HEK293 (cell line): ENCODE data around the gene ZDHHC17.
A peak's percentile ranks its signal among the peaks of the same experiment; 100 is the strongest.

Experiments used
- BCL11B ChIP-seq: fragments of 450-650 bp; formaldehyde crosslinking; IDR thresholded peaks from 2 replicates; pipeline ENCODE4 v1.5.1; 2016; ENCODE audit warnings: low read depth, missing biosample characterization, missing genetic modification characterization
- ELK4 ChIP-seq: IDR thresholded peaks from 2 replicates; pipeline ENCODE4 v1.6.1; 2011; ENCODE audit warnings: mild to moderate bottlenecking, low read depth, low read length, borderline replicate concordance
- FEZF1 ChIP-seq: fragments of 450-650 bp; formaldehyde crosslinking; IDR thresholded peaks from 2 replicates; pipeline ENCODE4 v1.5.1; 2016; ENCODE audit warnings: missing biosample characterization, missing genetic modification characterization
- GLI2 ChIP-seq: fragments of 450-650 bp; formaldehyde crosslinking; IDR thresholded peaks from 2 replicates; pipeline ENCODE4; 2017; ENCODE audit warnings: missing biosample characterization, missing genetic modification characterization, low read depth, borderline replicate concordance
- IKZF3 ChIP-seq: fragments of 450-650 bp; IDR thresholded peaks from 2 replicates; pipeline ENCODE4 v1.5.0; 2018; ENCODE audit warnings: missing biosample characterization, mild to moderate bottlenecking, missing genetic modification characterization, moderate library complexity
- KLF10 ChIP-seq: fragments of 450-650 bp; IDR thresholded peaks from 2 replicates; pipeline ENCODE4 v1.5.1; 2018; ENCODE audit warnings: missing biosample characterization, mild to moderate bottlenecking, missing genetic modification characterization
- MZF1 ChIP-seq: fragments of 450-650 bp; formaldehyde crosslinking; IDR thresholded peaks from 2 replicates; pipeline ENCODE4 v1.5.1; 2017; ENCODE audit warnings: missing biosample characterization, missing genetic modification characterization, borderline replicate concordance
- PRDM1 ChIP-seq: fragments of 450-650 bp; formaldehyde crosslinking; IDR thresholded peaks from 2 replicates; pipeline ENCODE4; 2016; ENCODE audit warnings: missing biosample characterization, missing genetic modification characterization
- ZBTB44 ChIP-seq: fragments of 450-650 bp; IDR thresholded peaks from 2 replicates; pipeline ENCODE4 v1.5.1; 2018; ENCODE audit warnings: missing biosample characterization, mild to moderate bottlenecking, missing genetic modification characterization
- ZEB2 ChIP-seq: fragments of 450-650 bp; formaldehyde crosslinking; IDR thresholded peaks from 2 replicates; pipeline ENCODE4 v1.5.1; 2016; ENCODE audit warnings: missing biosample characterization, missing genetic modification characterization
- ZFHX2 ChIP-seq: fragments of 450-650 bp; formaldehyde crosslinking; conservative IDR thresholded peaks from 2 replicates; pipeline ENCODE4 v1.5.1; 2016; ENCODE audit warnings: missing biosample characterization, missing genetic modification characterization
- ZNF121 ChIP-seq: fragments of 450-650 bp; formaldehyde crosslinking; IDR thresholded peaks from 2 replicates; pipeline ENCODE4 v1.5.1; 2016; ENCODE audit warnings: missing biosample characterization, missing genetic modification characterization
- ZNF133 ChIP-seq: fragments of 450-650 bp; formaldehyde crosslinking; IDR thresholded peaks from 2 replicates; pipeline ENCODE4 v1.5.1; 2016; ENCODE audit warnings: missing biosample characterization, missing genetic modification characterization
- ZNF184 ChIP-seq: fragments of 450-650 bp; IDR thresholded peaks from 2 replicates; pipeline ENCODE4 v1.5.1; 2018; ENCODE audit warnings: missing biosample characterization, mild to moderate bottlenecking, missing genetic modification characterization
- ZNF302 ChIP-seq: fragments of 450-650 bp; formaldehyde crosslinking; IDR thresholded peaks from 2 replicates; pipeline ENCODE4 v1.5.1; 2016; ENCODE audit warnings: missing biosample characterization, missing genetic modification characterization, low read depth
- ZNF335 ChIP-seq: fragments of 450-650 bp; formaldehyde crosslinking; conservative IDR thresholded peaks from 2 replicates; pipeline ENCODE4 v1.5.1; 2016; ENCODE audit warnings: missing biosample characterization, missing genetic modification characterization
- ZNF37A ChIP-seq: fragments of 450-650 bp; IDR thresholded peaks from 2 replicates; pipeline ENCODE4 v1.5.1; 2018; ENCODE audit warnings: missing biosample characterization, missing genetic modification characterization
- ZNF629 ChIP-seq: fragments of 450-650 bp; formaldehyde crosslinking; IDR thresholded peaks from 2 replicates; pipeline ENCODE4 v1.5.1; 2017; ENCODE audit warnings: missing biosample characterization, missing genetic modification characterization
- ZNF639 ChIP-seq: fragments of 450-650 bp; formaldehyde crosslinking; IDR thresholded peaks from 2 replicates; pipeline ENCODE4 v1.5.1; 2016; ENCODE audit warnings: missing biosample characterization, missing genetic modification characterization
- ZNF701 ChIP-seq: fragments of 450-650 bp; formaldehyde crosslinking; IDR thresholded peaks from 2 replicates; pipeline ENCODE4 v1.5.1; 2016; ENCODE audit warnings: missing biosample characterization, missing genetic modification characterization
- ZNF792 ChIP-seq: fragments of 450-650 bp; formaldehyde crosslinking; IDR thresholded peaks from 2 replicates; pipeline ENCODE4 v1.5.1; 2016; ENCODE audit warnings: missing biosample characterization, missing genetic modification characterization
- ZXDB ChIP-seq: fragments of 450-650 bp; formaldehyde crosslinking; IDR thresholded peaks from 2 replicates; pipeline ENCODE4 v1.5.1; 2016; ENCODE audit warnings: missing biosample characterization, missing genetic modification characterization
- TF ChIP-seq, protein P1 (sequence below): fragments of 450-650 bp; formaldehyde crosslinking; optimal IDR thresholded peaks from 2 replicates; pipeline ENCODE3; 2016; ENCODE audit warnings: missing biosample characterization, mild to moderate bottlenecking, missing genetic modification characterization
- TF ChIP-seq, protein P2 (sequence below): fragments of 450-650 bp; formaldehyde crosslinking; IDR thresholded peaks from 2 replicates; pipeline ENCODE4 v1.5.1; 2017; ENCODE audit warnings: missing biosample characterization, missing genetic modification characterization
- TF ChIP-seq, protein P3 (sequence below): fragments of 450-650 bp; formaldehyde crosslinking; IDR thresholded peaks from 2 replicates; pipeline ENCODE4 v1.5.1; 2016; ENCODE audit warnings: missing biosample characterization, missing genetic modification characterization
- TF ChIP-seq, protein P4 (sequence below): fragments of 450-650 bp; formaldehyde crosslinking; IDR thresholded peaks from 2 replicates; pipeline ENCODE4 v1.5.1; 2016; ENCODE audit warnings: missing biosample characterization, missing genetic modification characterization

Gene ZDHHC17

DNA sequence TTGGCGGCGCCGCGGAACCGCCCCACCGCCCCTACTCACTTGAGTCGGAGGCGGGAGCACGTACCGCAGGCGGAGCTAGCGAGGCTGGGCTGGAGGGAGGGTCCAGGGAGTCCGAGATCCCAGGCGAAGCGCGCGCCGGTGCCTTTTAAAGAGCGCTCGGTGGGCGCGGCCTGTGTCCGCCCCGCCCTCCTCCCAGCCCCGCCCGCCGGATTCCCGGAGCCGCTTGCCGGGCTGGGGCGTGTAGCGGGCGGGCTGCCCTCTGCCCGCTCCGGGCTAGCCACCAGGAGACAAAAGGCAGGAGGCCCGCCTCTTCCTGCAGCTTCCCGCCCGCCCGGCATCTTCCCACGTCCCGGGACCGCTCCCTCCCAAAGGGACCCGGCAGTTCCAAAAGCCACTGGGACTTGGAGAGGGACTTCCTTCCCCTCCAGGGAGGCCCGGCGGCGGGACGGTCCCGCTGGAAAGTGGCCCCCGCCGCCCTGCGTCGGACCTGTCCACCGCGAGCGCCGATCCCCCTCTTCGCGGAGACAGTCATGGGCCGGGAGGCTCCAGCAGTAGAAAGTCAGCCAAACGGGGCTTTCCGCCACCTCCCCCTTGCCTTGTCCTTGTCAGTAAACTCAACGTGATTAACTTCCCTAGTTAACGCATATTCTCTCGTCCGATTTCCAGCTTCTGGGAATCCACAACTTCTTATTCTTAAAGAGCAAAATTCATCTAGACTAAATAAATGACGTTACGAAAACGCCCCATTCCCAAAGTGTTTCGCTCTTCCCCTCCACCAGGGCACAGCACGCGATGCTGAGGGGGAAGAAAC, 115.2 kb downstream of the ZDHHC17 start, which contains the start of gene CSRP2 (continued):
- TF ChIP-seq ELK4 (no peak), KLF10 (peak; percentile 56; the same call in 1 of the 2 replicates), ZNF335 (tag by site-specific recombination) (peak; percentile 94), PRDM1 (tag by site-specific recombination) (peak; percentile 48), BCL11B (tag by site-specific recombination) (no peak), IKZF3 (tag by site-specific recombination) (peak; percentile 97), ZNF792 (tag by site-specific recombination) (no peak), MZF1 (tag by site-specific recombination) (peak; percentile 89; the same call in 1 of the 2 replicates), ZNF121 (tag by site-specific recombination) (0 out of 2 replicates have a peak, but pooled peaks have one; percentile 10), ZNF184 (no peak), ZFHX2 (tag by site-specific recombination) (peak; percentile 65), ZEB2 (tag by site-specific recombination) (0 out of 2 replicates have a peak, but pooled peaks have one; percentile 11), ZXDB (tag by site-specific recombination) (no peak; the same call in 1 of the 2 replicates), ZNF629 (tag by site-specific recombination) (peak; percentile 90), GLI2 (tag by site-specific recombination) (no peak), ZNF133 (no peak), ZNF37A (tag by site-specific recombination) (no peak), ZBTB44 (0 out of 2 replicates have a peak, but pooled peaks have one; percentile 5), ZNF302 (no peak), FEZF1 (tag by site-specific recombination) (0 out of 2 replicates have a peak, but pooled peaks have one; percentile 14), ZNF701 (tag by site-specific recombination) (no peak), ZNF639 (tag by site-specific recombination) (0 out of 2 replicates have a peak, but pooled peaks have one; percentile 30)
- TF ChIP-seq, protein P1, sequence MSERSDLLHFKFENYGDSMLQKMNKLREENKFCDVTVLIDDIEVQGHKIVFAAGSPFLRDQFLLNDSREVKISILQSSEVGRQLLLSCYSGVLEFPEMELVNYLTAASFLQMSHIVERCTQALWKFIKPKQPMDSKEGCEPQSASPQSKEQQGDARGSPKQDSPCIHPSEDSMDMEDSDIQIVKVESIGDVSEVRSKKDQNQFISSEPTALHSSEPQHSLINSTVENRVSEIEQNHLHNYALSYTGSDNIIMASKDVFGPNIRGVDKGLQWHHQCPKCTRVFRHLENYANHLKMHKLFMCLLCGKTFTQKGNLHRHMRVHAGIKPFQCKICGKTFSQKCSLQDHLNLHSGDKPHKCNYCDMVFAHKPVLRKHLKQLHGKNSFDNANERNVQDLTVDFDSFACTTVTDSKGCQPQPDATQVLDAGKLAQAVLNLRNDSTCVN: peak; percentile 89
- TF ChIP-seq, protein P2, sequence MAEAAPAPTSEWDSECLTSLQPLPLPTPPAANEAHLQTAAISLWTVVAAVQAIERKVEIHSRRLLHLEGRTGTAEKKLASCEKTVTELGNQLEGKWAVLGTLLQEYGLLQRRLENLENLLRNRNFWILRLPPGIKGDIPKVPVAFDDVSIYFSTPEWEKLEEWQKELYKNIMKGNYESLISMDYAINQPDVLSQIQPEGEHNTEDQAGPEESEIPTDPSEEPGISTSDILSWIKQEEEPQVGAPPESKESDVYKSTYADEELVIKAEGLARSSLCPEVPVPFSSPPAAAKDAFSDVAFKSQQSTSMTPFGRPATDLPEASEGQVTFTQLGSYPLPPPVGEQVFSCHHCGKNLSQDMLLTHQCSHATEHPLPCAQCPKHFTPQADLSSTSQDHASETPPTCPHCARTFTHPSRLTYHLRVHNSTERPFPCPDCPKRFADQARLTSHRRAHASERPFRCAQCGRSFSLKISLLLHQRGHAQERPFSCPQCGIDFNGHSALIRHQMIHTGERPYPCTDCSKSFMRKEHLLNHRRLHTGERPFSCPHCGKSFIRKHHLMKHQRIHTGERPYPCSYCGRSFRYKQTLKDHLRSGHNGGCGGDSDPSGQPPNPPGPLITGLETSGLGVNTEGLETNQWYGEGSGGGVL (tag by site-specific recombination): peak; percentile 78
- TF ChIP-seq, protein P3, sequence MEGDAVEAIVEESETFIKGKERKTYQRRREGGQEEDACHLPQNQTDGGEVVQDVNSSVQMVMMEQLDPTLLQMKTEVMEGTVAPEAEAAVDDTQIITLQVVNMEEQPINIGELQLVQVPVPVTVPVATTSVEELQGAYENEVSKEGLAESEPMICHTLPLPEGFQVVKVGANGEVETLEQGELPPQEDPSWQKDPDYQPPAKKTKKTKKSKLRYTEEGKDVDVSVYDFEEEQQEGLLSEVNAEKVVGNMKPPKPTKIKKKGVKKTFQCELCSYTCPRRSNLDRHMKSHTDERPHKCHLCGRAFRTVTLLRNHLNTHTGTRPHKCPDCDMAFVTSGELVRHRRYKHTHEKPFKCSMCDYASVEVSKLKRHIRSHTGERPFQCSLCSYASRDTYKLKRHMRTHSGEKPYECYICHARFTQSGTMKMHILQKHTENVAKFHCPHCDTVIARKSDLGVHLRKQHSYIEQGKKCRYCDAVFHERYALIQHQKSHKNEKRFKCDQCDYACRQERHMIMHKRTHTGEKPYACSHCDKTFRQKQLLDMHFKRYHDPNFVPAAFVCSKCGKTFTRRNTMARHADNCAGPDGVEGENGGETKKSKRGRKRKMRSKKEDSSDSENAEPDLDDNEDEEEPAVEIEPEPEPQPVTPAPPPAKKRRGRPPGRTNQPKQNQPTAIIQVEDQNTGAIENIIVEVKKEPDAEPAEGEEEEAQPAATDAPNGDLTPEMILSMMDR: peak; percentile 8; the same call in 1 of the 2 replicates
- TF ChIP-seq, protein P4, sequence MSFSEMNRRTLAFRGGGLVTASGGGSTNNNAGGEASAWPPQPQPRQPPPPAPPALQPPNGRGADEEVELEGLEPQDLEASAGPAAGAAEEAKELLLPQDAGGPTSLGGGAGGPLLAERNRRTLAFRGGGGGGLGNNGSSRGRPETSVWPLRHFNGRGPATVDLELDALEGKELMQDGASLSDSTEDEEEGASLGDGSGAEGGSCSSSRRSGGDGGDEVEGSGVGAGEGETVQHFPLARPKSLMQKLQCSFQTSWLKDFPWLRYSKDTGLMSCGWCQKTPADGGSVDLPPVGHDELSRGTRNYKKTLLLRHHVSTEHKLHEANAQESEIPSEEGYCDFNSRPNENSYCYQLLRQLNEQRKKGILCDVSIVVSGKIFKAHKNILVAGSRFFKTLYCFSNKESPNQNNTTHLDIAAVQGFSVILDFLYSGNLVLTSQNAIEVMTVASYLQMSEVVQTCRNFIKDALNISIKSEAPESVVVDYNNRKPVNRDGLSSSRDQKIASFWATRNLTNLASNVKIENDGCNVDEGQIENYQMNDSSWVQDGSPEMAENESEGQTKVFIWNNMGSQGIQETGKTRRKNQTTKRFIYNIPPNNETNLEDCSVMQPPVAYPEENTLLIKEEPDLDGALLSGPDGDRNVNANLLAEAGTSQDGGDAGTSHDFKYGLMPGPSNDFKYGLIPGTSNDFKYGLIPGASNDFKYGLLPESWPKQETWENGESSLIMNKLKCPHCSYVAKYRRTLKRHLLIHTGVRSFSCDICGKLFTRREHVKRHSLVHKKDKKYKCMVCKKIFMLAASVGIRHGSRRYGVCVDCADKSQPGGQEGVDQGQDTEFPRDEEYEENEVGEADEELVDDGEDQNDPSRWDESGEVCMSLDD (tag by site-specific recombination): peak; percentile 57; the same call in 1 of the 2 replicates
